Mammary epithelial cell (primary cell): ENCODE results near the gene TSPAN10.
"Not testable (repeated sequence)": the region's sequence is repeated elsewhere in the genome, so short reads cannot be mapped to it uniquely, and the experiment has no call there.

Experiments
- CTCF ChIP-seq, 2 donors: IDR thresholded peaks in 1 of 2; conservative IDR thresholded peaks in 1 of 2; 2 replicates each; pipeline ENCODE4 v1.5.1; 2011 to 2012; ENCODE audit warnings: inconsistent platforms in 2 of 2, low read length in 2 of 2, mild to moderate bottlenecking in 2 of 2, control low read depth in 1 of 2, low read depth in 1 of 2; ENCODE audit not compliant: insufficient read depth in 1 of 2; ENCODE audit errors: extremely low read depth in 1 of 2
- EZH2 ChIP-seq: IDR thresholded peaks from 2 replicates; pipeline ENCODE4 v1.6.1; 2012; ENCODE audit warnings: low read length, inconsistent platforms, borderline replicate concordance

DNA sequence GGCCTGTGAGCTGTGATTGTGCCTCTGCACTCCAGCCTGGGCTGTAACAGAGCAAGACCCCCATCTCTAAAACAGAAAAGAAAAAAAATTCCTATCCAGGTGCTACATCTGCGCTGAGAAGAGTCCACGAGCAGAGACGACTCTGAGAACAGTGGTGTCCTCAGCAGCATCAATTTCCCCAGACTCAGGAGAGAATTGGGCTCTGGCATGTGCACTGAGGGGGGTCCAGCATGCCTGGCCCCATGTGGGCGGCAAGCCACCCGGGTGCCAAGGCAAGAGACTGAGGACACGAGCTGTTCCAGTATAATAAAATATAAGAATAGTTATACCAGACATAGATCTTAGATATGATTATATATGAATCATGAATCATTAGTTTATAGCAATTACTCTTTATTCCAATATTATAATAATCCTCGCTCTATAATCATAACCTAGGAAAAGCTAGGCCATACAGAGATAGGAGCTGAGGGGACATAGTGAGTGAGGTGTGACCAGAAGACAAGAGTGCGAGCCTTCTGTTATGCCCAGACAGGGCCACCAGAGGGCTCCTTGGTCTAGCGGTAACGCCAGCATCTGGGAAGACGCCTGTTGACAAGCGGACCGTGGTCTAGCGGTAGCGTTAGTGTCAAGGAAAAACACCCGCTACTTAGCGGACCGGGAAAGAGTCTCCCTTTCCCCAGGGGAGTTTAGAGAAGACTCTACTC lies 38.7 kb downstream of the TSPAN10 start:
- TF ChIP-seq CTCF (conservative IDR thresholded peaks at IDR 0.05 in 1 of 2, IDR thresholded peaks at IDR 0.05 in 1 of 2; ENCODE audit: extremely low read depth in 1 of 2, insufficient read depth in 1 of 2, low read depth in 1 of 2, low read length in 2 of 2): peak; percentile 16 to 44
- TF ChIP-seq EZH2: not testable (repeated sequence)
